ENCODE data around the gene TMEM138.

TMEM138 gene

DNA sequence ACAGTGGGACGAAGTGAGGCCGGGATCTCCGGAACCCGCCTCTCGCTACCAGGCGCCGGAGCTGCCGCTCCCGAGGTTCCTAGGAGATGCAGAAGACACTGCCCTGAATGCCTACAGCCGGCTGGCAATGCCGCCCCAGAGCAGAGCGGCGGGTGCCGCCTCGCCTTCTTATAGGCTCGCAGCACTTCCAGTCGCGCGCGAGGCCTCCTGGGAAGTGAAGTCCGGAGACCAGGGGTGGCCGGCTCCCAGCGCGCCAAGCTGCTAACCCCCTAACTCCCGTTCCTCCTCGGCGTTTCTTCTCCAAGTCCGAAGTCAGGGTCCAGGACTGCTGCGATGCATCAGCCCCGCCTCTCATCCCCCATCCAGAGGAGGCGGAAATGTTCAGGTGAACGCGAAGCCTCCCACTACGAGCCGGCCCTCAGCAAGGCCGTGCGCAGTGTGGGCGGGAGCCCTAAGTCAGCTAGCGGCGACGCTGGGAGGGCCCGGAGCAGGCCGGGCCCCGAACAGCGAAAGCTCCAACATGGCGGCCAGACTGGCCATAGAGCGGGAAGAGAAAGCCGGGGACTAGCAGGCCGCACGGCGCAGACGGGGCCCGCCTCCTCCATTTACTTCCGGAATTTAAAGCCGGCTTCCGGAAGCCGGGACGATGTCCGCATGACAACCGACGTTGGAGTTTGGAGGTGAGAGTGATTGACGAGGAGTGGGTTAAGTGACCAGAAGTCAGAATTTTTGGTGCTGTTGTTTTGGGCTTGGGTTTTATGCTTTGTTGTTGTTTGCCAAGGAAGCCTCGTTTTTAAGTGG lies at the start of gene TMEM138, which contains the start of gene CYB561A3:
Gene TMEM138, plus strand, starts transcription at position 634 of the 801 bp plus-strand sequence. CDS start 2,017 bp downstream, outside the sequence.
Gene CYB561A3, minus strand, starts transcription at position 142 of the 801 bp plus-strand sequence. CDS start 5,169 bp downstream, outside the sequence.
- DNase-seq, result peak; percentile 92

GRCh38 chr11:61315260-61315659 lies 46.9 kb upstream of the TMEM138 start:
- no peak for DNase-seq

DNA sequence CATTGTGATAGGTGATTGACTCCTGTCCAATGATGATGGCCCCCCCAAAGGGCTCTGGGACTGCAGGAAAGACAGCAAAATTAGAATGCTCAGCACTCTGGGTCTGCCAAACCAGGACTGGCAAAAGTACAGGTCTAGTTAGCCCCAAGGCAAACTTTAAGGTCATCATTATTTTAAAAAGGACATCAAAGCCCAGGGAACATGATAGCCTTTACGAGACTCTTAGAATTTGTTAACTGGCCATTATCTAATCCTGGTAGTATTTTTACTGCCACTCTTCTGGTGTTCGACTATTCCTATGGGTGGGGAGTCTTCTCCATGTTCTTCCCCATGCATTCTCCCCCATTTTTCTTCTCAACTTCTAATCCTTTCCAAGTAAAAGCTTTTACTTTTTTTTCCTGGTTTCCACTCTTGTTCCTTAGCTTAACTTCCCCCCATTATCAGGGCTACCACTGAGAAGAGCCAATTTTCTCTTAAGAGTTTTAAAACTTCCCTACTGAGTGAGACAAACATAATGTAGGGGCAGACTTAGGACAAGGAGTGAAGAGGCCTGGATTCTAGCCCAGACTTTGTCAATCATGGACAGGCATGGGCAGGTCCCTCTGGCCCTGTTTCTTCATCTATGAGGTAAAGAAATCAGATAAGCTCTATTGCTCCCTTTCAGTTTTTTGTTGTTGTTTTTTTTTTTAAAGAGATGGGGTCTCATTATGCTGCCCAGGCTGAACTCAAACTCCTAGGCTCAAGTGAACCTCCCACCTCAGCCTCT lies 36.3 kb upstream of the TMEM138 start:
- DNase-seq, result no peak

DNA sequence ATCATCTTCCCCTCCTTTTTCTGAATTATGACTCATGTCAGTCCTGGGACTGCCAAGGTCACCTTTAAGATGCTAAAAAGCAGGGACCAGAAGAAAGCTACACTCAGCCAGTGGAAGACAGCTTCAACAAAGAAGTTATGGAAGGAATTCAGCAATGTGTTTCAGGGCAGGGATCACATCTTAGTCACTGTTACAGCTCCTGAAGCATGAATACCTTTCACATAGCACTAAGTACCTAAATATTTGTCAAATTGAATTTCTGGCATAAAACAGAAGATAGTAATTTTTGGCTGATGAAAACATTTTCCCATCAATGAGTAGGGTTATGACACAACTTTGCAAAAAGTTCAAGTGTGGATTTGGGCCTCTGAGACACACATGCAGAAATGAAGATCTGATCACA lies 34.5 kb upstream of the TMEM138 start:
- no peak for DNase-seq

- no peak for DNase-seq
These were observed 33.8 kb upstream of the TMEM138 start for GRCh38 chr11:61328351-61328750.

DNA sequence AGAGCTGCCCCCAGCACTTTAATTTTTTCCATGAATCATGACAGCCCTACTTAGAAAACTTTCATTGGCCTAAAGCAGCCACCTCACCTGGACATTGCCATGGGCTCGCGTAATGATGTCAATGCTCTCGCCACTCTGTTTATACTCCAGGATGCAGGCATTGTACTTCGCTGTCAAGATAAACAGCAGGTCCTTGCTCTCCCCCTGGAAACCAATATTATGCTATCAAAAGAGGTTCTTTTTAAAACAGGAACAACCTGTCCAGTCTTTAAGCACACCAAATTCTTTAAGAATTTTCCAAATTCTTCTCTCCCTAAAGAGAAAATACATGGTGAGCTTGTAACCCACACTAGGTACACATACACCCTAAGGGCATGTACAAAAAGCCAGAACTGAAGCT lies 32.3 kb upstream of the TMEM138 start:
- no peak for DNase-seq

DNA sequence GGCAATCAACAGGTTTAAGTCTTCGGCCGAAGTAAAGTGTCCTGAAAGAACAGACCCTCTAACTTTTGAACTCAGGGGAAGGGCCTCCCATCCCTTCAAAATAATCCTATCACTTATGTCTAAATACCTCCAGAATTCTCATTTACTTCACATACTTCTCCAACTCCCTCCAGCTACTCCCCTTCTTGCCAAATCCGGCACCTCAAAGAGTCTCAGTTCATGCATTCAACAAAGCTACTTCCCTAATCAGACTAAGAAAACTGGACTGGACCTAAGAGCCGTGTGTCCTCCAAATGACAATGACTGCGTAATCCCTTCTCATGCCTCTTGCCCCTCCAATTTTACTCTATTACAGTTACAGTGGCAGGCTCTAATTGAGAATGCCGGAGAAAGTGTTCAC lies 30.5 kb upstream of the TMEM138 start:
- DNase-seq, result no peak

GRCh38 chr11:61332281-61332796 lies 29.8 kb upstream of the TMEM138 start:
- no peak for DNase-seq

GRCh38 chr11:61332797-61333549 lies 29.2 kb upstream of the TMEM138 start, which contains the start of the genes DDB1 and TKFC:
Gene DDB1, minus strand, starts transcription at chr11:61333105. Its CDS starts 137 bp downstream, at chr11:61332968.
Gene TKFC, plus strand, starts transcription at chr11:61333228. Its CDS starts 1,501 bp downstream, at chr11:61334729.
- peak; percentile 85 for DNase-seq

DNA sequence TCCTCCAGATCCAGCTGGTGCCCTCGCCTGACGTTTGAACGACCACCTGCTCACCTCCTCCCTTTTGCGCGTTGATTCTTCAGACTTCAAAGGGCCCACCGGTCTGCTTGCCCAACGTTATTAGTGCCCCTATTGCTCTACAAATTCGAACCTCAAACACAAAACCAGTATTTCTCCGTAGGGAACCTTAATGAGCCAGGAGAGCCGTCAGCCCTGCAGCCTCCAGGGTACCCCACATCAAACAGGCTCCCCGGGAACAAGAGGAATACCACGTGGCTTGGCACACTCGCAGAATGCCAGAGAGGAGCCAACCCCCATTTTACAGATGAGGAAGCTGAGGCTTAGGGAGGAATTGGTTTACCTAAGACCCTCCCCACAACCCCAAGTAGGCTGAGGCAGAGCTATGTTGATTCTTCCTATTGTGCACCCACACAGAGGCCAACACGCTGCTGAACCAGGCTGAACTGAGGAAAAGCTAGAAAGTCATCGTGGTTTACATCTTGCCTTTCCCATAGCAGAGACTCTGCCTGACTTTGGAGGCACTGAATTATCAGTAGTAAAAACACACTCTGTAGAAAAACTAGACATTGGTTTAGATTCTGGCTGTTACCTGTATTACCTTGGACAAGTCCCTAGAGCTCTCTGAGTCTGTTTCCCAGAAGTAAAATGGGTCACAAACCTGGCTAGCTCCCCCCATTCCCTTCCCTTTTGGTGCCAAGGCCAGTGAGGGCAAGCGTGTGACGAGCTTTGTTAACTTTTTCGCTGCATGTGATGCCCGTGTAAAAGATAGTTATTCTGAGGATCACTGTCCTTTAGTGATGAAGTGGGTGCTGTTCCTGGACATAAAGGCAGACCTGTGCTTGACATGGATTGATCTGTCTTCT lies 28.4 kb upstream of the TMEM138 start:
- no peak for DNase-seq

GRCh38 chr11:61334434-61335354 lies 27.5 kb upstream of the TMEM138 start:
- DNase-seq, result no peak

GRCh38 chr11:61335355-61335710 lies 26.8 kb upstream of the TMEM138 start:
- no peak for DNase-seq

- DNase-seq, result peak; percentile 61
These were observed 25.8 kb upstream of the TMEM138 start for GRCh38 chr11:61336171-61336935.

DNA sequence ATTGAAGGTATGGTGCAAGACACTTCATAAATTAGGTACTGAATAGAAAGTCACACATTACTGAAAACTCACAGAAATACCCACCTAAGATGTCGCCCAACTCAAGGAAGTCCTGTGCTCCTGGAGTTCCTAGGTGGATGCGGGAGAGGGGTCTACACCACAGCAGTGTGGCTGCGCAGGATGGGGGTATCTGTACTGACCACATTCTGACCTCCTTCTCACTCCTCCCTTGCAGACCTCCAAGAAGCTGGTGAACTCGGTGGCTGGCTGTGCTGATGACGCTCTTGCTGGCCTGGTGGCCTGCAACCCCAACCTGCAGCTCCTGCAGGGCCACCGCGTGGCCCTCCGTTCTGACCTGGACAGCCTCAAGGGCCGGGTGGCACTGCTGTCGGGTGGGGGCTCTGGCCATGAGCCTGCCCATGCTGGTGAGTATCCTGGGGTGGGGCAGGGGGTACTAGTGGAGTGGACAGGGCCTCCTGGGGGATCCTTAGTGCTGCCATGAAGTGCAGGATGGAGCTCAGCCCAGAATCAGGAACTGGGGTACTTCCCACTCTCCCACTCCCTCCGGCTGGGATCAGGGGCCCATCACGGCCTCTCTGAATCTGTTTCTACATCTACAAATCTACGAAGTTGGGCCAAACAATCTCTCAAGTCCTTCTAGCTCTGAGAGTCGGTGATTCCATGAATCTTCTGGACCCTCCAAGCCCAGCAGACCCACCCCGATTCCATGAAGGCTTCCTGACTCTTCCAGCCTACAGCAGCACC lies 24.3 kb upstream of the TMEM138 start:
- no peak for DNase-seq

- no peak for DNase-seq
These were observed 23.2 kb upstream of the TMEM138 start for GRCh38 chr11:61338783-61339489.

- no peak for DNase-seq
These were observed 22.7 kb upstream of the TMEM138 start for GRCh38 chr11:61339490-61339878.

DNA sequence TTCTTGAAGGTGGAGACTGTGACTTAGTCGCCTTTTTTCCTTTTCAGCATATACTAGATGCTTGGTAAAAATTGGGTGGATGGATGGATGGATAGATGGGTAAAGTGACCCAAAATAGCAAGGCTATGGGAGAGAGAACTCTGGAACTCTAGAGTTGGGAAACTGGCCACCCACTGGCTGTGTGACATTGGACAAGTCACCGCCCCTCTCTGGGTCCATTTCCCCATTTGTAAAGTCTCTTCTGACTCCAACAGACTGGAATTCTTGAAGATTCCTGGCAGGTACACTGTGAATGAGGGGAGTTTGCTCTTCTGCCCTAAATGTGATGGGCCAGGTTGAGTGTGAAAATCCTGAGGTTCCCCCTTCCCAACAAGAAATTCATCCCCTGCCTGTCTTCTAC lies 21.2 kb upstream of the TMEM138 start:
- no peak for DNase-seq

- no peak for DNase-seq
These were observed 20.5 kb upstream of the TMEM138 start for GRCh38 chr11:61341706-61342105.

All from DMS153 (cell line).